GM12891 (cell line): ENCODE results near the gene GADD45B.

Source experiments
- DNase-seq: peaks from one replicate; pipeline ENCODE4 v3.0.0; 2011; ENCODE audit warnings: low spot score; ENCODE audit not compliant: insufficient read length
- FAIRE-seq: peaks from 2 replicates; lab custom pipeline; 2011; peaks lifted over from hg19 to GRCh38; lab: Jason Lieb, UNC
- PAX5 ChIP-seq: IDR thresholded peaks from 2 replicates; pipeline ENCODE4 v1.6.1; 2011; ENCODE audit warnings: low read length, moderate library complexity, mild to moderate bottlenecking; ENCODE audit not compliant: insufficient read depth, severe bottlenecking
- POLR2A ChIP-seq: IDR thresholded peaks from 2 replicates; pipeline ENCODE4 v1.6.1; 2011; ENCODE audit warnings: low read depth, low read length, control low read depth
- POLR2AphosphoS5 ChIP-seq: IDR thresholded peaks from 2 replicates; pipeline ENCODE4 v1.6.1; 2011; ENCODE audit warnings: low read depth, low read length, control low read depth
- POU2F2 ChIP-seq: IDR thresholded peaks from 2 replicates; pipeline ENCODE4 v1.6.1; 2011; ENCODE audit warnings: low read depth, mild to moderate bottlenecking, control low read depth, low read length, moderate library complexity
- SPI1 ChIP-seq: IDR thresholded peaks from 2 replicates; pipeline ENCODE4 v1.6.1; 2011; ENCODE audit warnings: low read depth, low read length, control low read depth
- TAF1 ChIP-seq: IDR thresholded peaks from 2 replicates; pipeline ENCODE4 v1.6.1; 2011; ENCODE audit warnings: low read depth, low read length, control low read depth

The GADD45B gene

DNA sequence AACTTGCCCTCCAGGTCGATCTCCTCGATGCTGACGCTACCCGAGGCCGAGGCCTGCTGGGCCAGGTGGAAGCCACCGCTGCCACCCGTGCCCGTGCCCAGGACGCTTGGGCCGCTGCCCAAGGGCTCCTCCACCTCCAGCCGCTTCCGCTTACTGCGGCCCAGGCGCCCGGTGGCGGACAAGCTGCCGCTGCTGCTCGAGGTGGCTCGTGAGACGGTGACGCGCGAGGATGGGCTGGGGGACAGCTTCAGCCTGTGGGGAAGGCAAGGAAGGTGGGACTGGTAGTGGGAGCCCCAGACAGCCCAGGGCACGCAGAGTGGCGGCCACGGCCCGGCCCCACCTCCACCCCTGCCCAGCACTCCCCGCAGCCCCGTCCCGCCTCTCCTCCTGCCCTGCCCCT, 42.1 kb upstream of the GADD45B start:
- TF ChIP-seq POLR2A: no peak
- TF ChIP-seq SPI1: no peak
- no peak for DNase-seq
- no peak for FAIRE-seq

GRCh38 chr19:2434267-2434666, 41.7 kb upstream of the GADD45B start:
- FAIRE-seq: no peak
- TF ChIP-seq POLR2AphosphoS5 (no peak), PAX5 (no peak), POU2F2 (no peak), TAF1 (no peak), SPI1 (no peak), POLR2A (no peak)

DNA sequence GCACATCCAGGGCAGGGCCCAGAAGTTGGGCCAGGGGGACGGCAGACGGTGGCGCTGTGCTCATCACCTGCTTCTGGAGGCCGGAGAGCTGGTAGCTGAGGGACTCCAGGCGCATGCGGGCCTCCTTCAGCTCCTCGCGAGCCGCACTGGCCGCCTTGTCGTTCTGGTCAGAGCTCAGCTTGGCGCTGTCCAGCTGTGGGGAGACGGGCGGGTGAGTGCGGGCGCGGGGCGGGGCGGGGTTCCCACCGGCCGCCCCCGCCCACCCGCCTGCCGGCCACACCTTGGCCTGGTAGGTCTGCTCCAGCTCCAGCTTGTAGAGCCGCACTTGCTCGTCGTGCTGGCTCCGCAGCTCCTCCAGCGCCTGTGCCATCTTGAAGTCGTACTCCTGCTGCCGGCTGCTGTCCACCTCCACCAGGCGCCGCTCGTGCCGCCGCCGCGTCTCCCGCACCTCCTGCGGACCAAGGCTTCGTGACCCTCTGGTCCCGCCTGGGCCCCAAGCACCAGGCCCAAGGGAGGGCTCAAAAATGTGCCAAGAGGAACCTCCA, 41.1 kb upstream of the GADD45B start:
- TF ChIP-seq POLR2AphosphoS5: no peak
- no peak for TF ChIP-seq SPI1
- no peak for TF ChIP-seq POLR2A
- no peak for TF ChIP-seq POU2F2
- TF ChIP-seq PAX5: no peak
- TF ChIP-seq TAF1: no peak
- DNase-seq: no peak
- FAIRE-seq: no peak

More at GRCh38 chr19:2434267-2434666, 41.7 kb upstream of the GADD45B start:
- no peak for DNase-seq

- no peak for TF ChIP-seq TAF1
- no peak for FAIRE-seq
These were observed 39.5 kb upstream of the GADD45B start for GRCh38 chr19:2436384-2436783.

GRCh38 chr19:2436926-2437325, 39.0 kb upstream of the GADD45B start:
- DNase-seq (no peak), FAIRE-seq (no peak)
- TF ChIP-seq POU2F2: no peak
- TF ChIP-seq SPI1: no peak
- no peak for TF ChIP-seq TAF1
- no peak for TF ChIP-seq POLR2AphosphoS5

More at GRCh38 chr19:2436384-2436783, 39.5 kb upstream of the GADD45B start:
- DNase-seq: no peak

DNA sequence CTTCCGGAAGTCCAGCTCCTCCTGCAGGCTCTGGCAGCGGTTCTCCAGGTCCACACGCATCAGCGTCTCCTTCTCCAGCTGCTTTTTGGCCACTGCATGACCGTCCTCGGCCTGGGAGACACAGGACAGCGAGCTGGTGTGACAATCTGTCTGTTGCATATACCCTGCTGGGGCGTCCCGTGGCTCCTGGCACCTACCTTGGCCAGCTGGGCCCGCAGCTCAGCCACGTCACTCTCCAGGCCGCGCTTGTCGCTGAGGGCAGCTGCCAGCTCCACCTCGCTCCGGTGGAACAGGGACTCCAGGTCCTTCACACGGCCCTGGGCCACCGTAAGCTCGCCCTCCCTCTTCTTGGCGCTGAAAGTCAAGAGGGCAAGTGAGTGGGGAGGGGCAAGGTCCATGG, 37.7 kb upstream of the GADD45B start:
- FAIRE-seq (no peak), DNase-seq (no peak)
- TF ChIP-seq PAX5 (no peak), POLR2AphosphoS5 (no peak), POU2F2 (no peak), TAF1 (no peak), SPI1 (no peak), POLR2A (no peak)

DNA sequence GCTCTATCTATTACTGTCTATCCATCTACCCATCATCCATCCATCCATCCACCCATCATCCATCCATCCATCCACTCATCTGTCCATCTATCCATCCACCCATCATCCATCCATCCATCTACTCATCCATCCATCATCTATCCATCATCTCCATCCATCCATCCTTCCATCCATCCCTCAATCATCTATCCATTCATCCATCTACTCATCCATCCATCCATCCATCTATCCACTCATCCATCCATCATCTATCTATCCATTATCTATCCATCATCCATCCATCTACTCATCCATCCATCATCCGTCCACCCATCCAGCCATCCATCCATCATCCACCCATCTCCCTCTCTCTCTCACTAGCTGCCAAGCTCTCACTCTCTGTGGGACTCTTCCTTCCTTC, 35.4 kb upstream of the GADD45B start:
- FAIRE-seq: no peak
- no peak for TF ChIP-seq TAF1
- no peak for DNase-seq

DNA sequence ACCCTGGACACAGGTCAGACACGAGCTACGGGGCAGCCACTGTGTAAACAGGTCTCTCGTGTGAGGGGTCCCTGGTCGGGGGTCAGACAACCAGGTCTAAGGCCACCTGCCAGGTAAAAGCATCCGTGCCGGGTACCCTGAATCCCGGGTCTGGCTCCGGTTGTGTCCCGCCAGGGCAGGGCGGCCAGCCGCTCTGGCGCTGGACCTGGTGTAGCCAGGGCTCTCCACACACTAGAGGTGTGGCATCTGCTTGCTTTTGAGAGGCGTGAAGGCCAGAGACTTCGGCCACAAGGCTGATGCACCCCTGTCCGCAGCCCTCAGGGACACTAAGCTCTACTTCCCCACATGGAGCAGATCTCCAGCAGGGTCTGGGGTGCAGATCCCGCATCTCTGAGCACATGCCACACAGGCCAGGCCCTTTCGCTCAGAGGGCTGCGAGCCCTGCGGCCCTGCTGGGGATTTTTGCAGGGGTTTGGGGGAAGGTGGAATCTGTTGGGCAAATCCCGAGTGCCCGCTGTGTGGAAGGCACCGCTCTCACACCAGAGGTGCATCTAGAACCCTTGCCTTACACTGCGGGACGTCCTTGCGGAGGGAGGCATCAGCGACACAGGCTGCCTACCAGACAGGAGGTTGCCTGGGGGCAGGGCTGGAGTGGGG, 34.7 kb upstream of the GADD45B start:
- FAIRE-seq: no peak
- DNase-seq: no peak
- no peak for TF ChIP-seq SPI1
- no peak for TF ChIP-seq POU2F2
- no peak for TF ChIP-seq TAF1
- TF ChIP-seq POLR2AphosphoS5: no peak
- no peak for TF ChIP-seq POLR2A
- no peak for TF ChIP-seq PAX5

- FAIRE-seq (no peak), DNase-seq (no peak)
- TF ChIP-seq POU2F2 (no peak), POLR2AphosphoS5 (no peak), TAF1 (no peak), SPI1 (no peak), POLR2A (no peak), PAX5 (no peak)
These were observed 32.7 kb upstream of the GADD45B start for GRCh38 chr19:2443116-2443784.

- TF ChIP-seq PAX5 (no peak), POU2F2 (no peak), TAF1 (no peak), SPI1 (no peak), POLR2AphosphoS5 (no peak), POLR2A (no peak)
- FAIRE-seq (no peak), DNase-seq (no peak)
These were observed 32.1 kb upstream of the GADD45B start for GRCh38 chr19:2443785-2444182.
